ENCODE data around the gene OSBPL6. TPM values are rescaled to one million over a fixed set of nuclear protein-coding genes. Genes with fewer than 3 reads are reported as not detected.
A peak's percentile ranks its signal among the peaks of the same experiment; 100 is the strongest.

Gene OSBPL6
- total and polyA plus RNA-seq, 9 of the 15 experiments (the other 6 are each of a cell fraction or from before 2014, with no cell fraction given) = 3.4 to 12.7 (median 9.3) TPM

GRCh38 chr2:178277741-178278197, 83.5 kb downstream of the OSBPL6 start (continued):
- no peak for TF ChIP-seq ARID4B (CRISPR knock-in tag; IDR thresholded peaks at IDR 0.05)
- 0 out of 2 replicates have a peak, but pooled peaks have one; percentile 19 for TF ChIP-seq MAX (CRISPR knock-in tag; IDR thresholded peaks at IDR 0.05)
- TF ChIP-seq ZBTB34 (CRISPR knock-in tag; IDR thresholded peaks at IDR 0.05) = no peak
- peak; percentile 76 for TF ChIP-seq CEBPB (tag; IDR thresholded peaks at IDR 0.05)
- no peak for TF ChIP-seq HOXB6 (CRISPR knock-in tag; IDR thresholded peaks at IDR 0.05; ENCODE audit: borderline replicate concordance)
- TF ChIP-seq RFX5 (IDR thresholded peaks at IDR 0.05; ENCODE audit: low read depth, low read length) = no peak
- no peak for TF ChIP-seq HCFC1 (IDR thresholded peaks at IDR 0.05; ENCODE audit: low read depth, low read length)
- no peak for TF ChIP-seq ILF3 (IDR thresholded peaks at IDR 0.05; ENCODE audit: borderline replicate concordance)
- TF ChIP-seq ZBTB9 (CRISPR knock-in tag; IDR thresholded peaks at IDR 0.05) = no peak
- TF ChIP-seq SMARCE1 (IDR thresholded peaks at IDR 0.05) = peak; percentile 66; the same call in 1 of the 2 replicates
